Retinal pigment epithelial cell (primary cell): ENCODE measurements around the gene DYNC2I2.

Source experiments
- DNase-seq: peaks from one replicate; pipeline ENCODE4 v3.0.0-alpha.2; 2010; ENCODE audit warnings: low read depth
- H3K4me3 ChIP-seq: 2 replicates; pipeline ENCODE4 v1.5.1; 2011; ENCODE audit warnings: mild to moderate bottlenecking, low read length, control low read depth, moderate library complexity
- CTCF ChIP-seq: conservative IDR thresholded peaks from 2 replicates; pipeline ENCODE4 v1.5.1; 2011; ENCODE audit warnings: low read depth, low read length, control low read depth, inconsistent platforms

The DYNC2I2 gene

GRCh38 chr9:128642675-128643245 is 13.9 kb downstream of the DYNC2I2 start:
- no peak overlapping the region for H3K4me3 ChIP-seq
- no peak for TF ChIP-seq CTCF
- no peak for DNase-seq

- no peak for DNase-seq
- no peak for TF ChIP-seq CTCF
- H3K4me3 ChIP-seq, result no peak overlapping the region
Observed at GRCh38 chr9:128640603-128641002, 16.0 kb downstream of the DYNC2I2 start.

GRCh38 chr9:128638580-128638979 is 18.1 kb downstream of the DYNC2I2 start:
- DNase-seq, result no peak
- no peak overlapping the region for H3K4me3 ChIP-seq
- TF ChIP-seq CTCF, result no peak

- no peak overlapping the region for H3K4me3 ChIP-seq
- TF ChIP-seq CTCF, result no peak
- DNase-seq, result no peak
Observed at GRCh38 chr9:128637656-128638055, 19.0 kb downstream of the DYNC2I2 start.

- TF ChIP-seq CTCF, result no peak
- DNase-seq, result no peak
- H3K4me3 ChIP-seq, result no peak overlapping the region
Observed at GRCh38 chr9:128636556-128637530, 19.8 kb downstream of the DYNC2I2 start.

GRCh38 chr9:128636024-128636390 is 20.6 kb downstream of the DYNC2I2 start:
- TF ChIP-seq CTCF, result peak; percentile 43
- no peak overlapping the region for H3K4me3 ChIP-seq
- no peak for DNase-seq
